K562 (cell line): ENCODE measurements around the gene TUBB4B. TPM values are rescaled to one million over a fixed set of nuclear protein-coding genes. Genes with fewer than 3 reads are reported as not detected.

Experiments used
- ARHGAP35 ChIP-seq: fragments of 450-650 bp; IDR thresholded peaks from 2 replicates; pipeline ENCODE4 v1.6.1; 2018; ENCODE audit not compliant: partially characterized antibody
- CBFA2T2 ChIP-seq: fragments of 450-650 bp; conservative IDR thresholded peaks from 2 replicates; pipeline ENCODE4 v1.6.1; 2017; ENCODE audit warnings: mild to moderate bottlenecking
- CTBP1 ChIP-seq: fragments of 450-650 bp; IDR thresholded peaks from 2 replicates; pipeline ENCODE4 v1.6.1; 2016; ENCODE audit warnings: borderline replicate concordance
- FOS ChIP-seq: IDR thresholded peaks from 3 replicates; pipeline ENCODE4 v1.6.1; 2011; ENCODE audit not compliant: insufficient read length; ENCODE audit errors: extremely low read depth
- IFI16 ChIP-seq: fragments of 250-450 bp; sonication (Bioruptor Pico); IDR thresholded peaks from 2 replicates; pipeline ENCODE4 v2.1.2; 2022; ENCODE audit warnings: mild to moderate bottlenecking, inconsistent platforms
- KHSRP ChIP-seq: fragments of 450-650 bp; IDR thresholded peaks from 2 replicates; pipeline ENCODE4 v1.6.1; 2017
- MAZ ChIP-seq, 2 experiments: fragments of 450-650 bp in 1 of 2; sonication (generic) in 1 of 2; formaldehyde crosslinking; IDR thresholded peaks in 1 of 2; conservative IDR thresholded peaks in 1 of 2; 2 replicates each; pipeline versions ENCODE4 v1.4.0 to v1.5.0; 2020; ENCODE audit warnings: mild to moderate bottlenecking in 1 of 2, missing genetic modification reagents in 1 of 2
- MCM7 ChIP-seq, 2 experiments: fragments of 450-650 bp; IDR thresholded peaks; 2 replicates each; pipeline ENCODE4 v1.6.1; 2016 to 2018
- NFYB ChIP-seq: IDR thresholded peaks from 2 replicates; pipeline ENCODE4 v1.6.1; 2011; ENCODE audit warnings: mild to moderate bottlenecking, moderate library complexity; ENCODE audit not compliant: insufficient read length; ENCODE audit errors: extremely low read depth
- NR3C1 ChIP-seq: sonication (generic); formaldehyde crosslinking; IDR thresholded peaks from 2 replicates; pipeline ENCODE4 v1.8.1; 2022; ENCODE audit warnings: missing genetic modification reagents
- PATZ1 ChIP-seq: fragments of 250-450 bp; sonication (Bioruptor Pico); IDR thresholded peaks from 2 replicates; pipeline ENCODE4 v1.5.0; 2020; ENCODE audit warnings: mild to moderate bottlenecking, borderline replicate concordance
- PTTG1 ChIP-seq: fragments of 450-650 bp; IDR thresholded peaks from 2 replicates; pipeline ENCODE4 v1.6.1; 2016; ENCODE audit warnings: low read depth, mild to moderate bottlenecking, missing genetic modification characterization, missing compliant biosample characterization
- SFPQ ChIP-seq: fragments of 200-400 bp; formaldehyde crosslinking; IDR thresholded peaks from 2 replicates; pipeline ENCODE4 v1.6.1; 2017; ENCODE audit warnings: mild to moderate bottlenecking, low read depth, low read length, moderate library complexity
- SMARCB1 ChIP-seq: IDR thresholded peaks from 2 replicates; pipeline ENCODE4 v1.6.1; 2011; ENCODE audit warnings: improper control_type of control experiment, low read depth; ENCODE audit not compliant: insufficient read length
- U2AF2 ChIP-seq: fragments of 200-400 bp; formaldehyde crosslinking; optimal IDR thresholded peaks from 2 replicates; pipeline ENCODE3; 2017; ENCODE audit warnings: low read depth, mild to moderate bottlenecking, low read length
- ZKSCAN1 ChIP-seq: fragments of 150-350 bp; IDR thresholded peaks from 2 replicates; pipeline ENCODE4 v1.6.1; 2016; ENCODE audit warnings: low read depth, low read length
- ZNF12 ChIP-seq: sonication (generic); formaldehyde crosslinking; IDR thresholded peaks from 2 replicates; pipeline ENCODE4 v1.4.0; 2020; ENCODE audit warnings: mild to moderate bottlenecking, missing genetic modification reagents
- ZNF124 ChIP-seq: sonication (generic); formaldehyde crosslinking; IDR thresholded peaks from 2 replicates; pipeline ENCODE4 v1.8.1; 2022; ENCODE audit warnings: missing genetic modification reagents
- ZNF830 ChIP-seq: fragments of 250-450 bp; sonication (Bioruptor Pico); IDR thresholded peaks from 2 replicates; pipeline ENCODE4 v1.5.0; 2021; ENCODE audit warnings: mild to moderate bottlenecking
- polyA plus RNA-seq, 8 experiments: library from polyadenylated mRNA; depleted of rRNA in 4 of 8; stranded (reverse) in 5 of 8; unstranded in 3 of 8; fragments of >200 nt; fragmentation: Nextera tagmentation in 2 of 8; fragmentation: Illumina TruSeq in 1 of 8; extraction: Ambion mirVana in 2 of 8; extraction: Trizol in 1 of 8; gene quantifications; 2 replicates each; pipeline versions ENCODE4 v1.2.1 to v1.2.3, GENCODE V29; 2011 to 2014; ENCODE audit warnings: inconsistent platforms in 1 of 8, missing spikeins in 1 of 8
- total RNA-seq, 7 experiments: library from RNA; depleted of rRNA in 6 of 7; stranded (reverse); fragments of >200 nt in 6 of 7; fragmentation: Illumina TruSeq in 2 of 7; extraction: Trizol in 2 of 7; gene quantifications; 2 replicates each; pipeline versions ENCODE4 v1.2.1 to v1.2.3, GENCODE V29; 2011 to 2021; ENCODE audit warnings: low replicate concordance in 1 of 7
- TF ChIP-seq, protein P1 (sequence below), 2 experiments: fragments of 450-650 bp; conservative IDR thresholded peaks; 2 replicates each; pipeline ENCODE4 v1.6.1; 2017; ENCODE audit warnings: mild to moderate bottlenecking in 2 of 2, moderate library complexity in 2 of 2
- TF ChIP-seq, protein P2 (sequence below): fragments of 250-450 bp; sonication (Bioruptor Pico); IDR thresholded peaks from 2 replicates; pipeline ENCODE4 v1.5.1; 2021; ENCODE audit warnings: mild to moderate bottlenecking

Gene TUBB4B
- total and polyA plus RNA-seq, 9 of the 15 experiments (the other 6 are each of a cell fraction or from before 2014, with no cell fraction given), result 24.1 to 443 (median 268) TPM

- TF ChIP-seq PATZ1 (no peak; the same call in 1 of the 2 replicates), MAZ (CRISPR knock-in tag; conservative IDR thresholded peaks at IDR 0.05 in 1 of 2, IDR thresholded peaks at IDR 0.05 in 1 of 2) (peak in 1 of 2 experiments; percentile 70; a peak in 2 of 4 replicates), ZNF124 (CRISPR knock-in tag) (0 out of 2 replicates have a peak, but pooled peaks have one; percentile 17), NR3C1 (CRISPR knock-in tag) (no peak), U2AF2 (no peak), ARHGAP35 (no peak), CBFA2T2 (no peak), NFYB (no peak), KHSRP (no peak), SMARCB1 (no peak), ZNF12 (CRISPR knock-in tag) (no peak), MCM7 (IDR thresholded peaks at IDR 0.05) (no peak), ZNF830 (no peak), FOS (no peak), SFPQ (no peak), CTBP1 (no peak), ZKSCAN1 (peak; percentile 37; the same call in 1 of the 2 replicates), PTTG1 (no peak), IFI16 (no peak)
- TF ChIP-seq, protein P1, sequence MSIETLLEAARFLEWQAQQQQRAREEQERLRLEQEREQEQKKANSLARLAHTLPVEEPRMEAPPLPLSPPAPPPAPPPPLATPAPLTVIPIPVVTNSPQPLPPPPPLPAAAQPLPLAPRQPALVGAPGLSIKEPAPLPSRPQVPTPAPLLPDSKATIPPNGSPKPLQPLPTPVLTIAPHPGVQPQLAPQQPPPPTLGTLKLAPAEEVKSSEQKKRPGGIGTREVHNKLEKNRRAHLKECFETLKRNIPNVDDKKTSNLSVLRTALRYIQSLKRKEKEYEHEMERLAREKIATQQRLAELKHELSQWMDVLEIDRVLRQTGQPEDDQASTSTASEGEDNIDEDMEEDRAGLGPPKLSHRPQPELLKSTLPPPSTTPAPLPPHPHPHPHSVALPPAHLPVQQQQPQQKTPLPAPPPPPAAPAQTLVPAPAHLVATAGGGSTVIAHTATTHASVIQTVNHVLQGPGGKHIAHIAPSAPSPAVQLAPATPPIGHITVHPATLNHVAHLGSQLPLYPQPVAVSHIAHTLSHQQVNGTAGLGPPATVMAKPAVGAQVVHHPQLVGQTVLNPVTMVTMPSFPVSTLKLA (conservative IDR thresholded peaks at IDR 0.05), result no peak
- TF ChIP-seq, protein P2, sequence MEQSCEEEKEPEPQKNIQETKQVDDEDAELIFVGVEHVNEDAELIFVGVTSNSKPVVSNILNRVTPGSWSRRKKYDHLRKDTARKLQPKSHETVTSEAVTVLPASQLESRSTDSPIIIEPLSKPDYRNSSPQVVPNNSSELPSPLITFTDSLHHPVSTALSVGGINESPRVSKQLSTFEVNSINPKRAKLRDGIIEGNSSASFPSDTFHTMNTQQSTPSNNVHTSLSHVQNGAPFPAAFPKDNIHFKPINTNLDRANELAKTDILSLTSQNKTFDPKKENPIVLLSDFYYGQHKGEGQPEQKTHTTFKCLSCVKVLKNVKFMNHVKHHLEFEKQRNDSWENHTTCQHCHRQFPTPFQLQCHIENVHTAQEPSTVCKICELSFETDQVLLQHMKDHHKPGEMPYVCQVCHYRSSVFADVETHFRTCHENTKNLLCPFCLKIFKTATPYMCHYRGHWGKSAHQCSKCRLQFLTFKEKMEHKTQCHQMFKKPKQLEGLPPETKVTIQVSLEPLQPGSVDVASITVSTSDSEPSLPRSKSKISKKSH (CRISPR knock-in tag), result no peak
Observed at GRCh38 chr9:137243626-137244485, 2.8 kb downstream of the TUBB4B start (continued).
